ENCODE data around the gene TEPSIN. TPM values are rescaled to one million over a fixed set of nuclear protein-coding genes. Genes with fewer than 3 reads are reported as not detected.

TEPSIN gene
- total RNA-seq, 4 donors from 2014 or later = 19.5 to 31.6 (median 23.5) TPM

DNA sequence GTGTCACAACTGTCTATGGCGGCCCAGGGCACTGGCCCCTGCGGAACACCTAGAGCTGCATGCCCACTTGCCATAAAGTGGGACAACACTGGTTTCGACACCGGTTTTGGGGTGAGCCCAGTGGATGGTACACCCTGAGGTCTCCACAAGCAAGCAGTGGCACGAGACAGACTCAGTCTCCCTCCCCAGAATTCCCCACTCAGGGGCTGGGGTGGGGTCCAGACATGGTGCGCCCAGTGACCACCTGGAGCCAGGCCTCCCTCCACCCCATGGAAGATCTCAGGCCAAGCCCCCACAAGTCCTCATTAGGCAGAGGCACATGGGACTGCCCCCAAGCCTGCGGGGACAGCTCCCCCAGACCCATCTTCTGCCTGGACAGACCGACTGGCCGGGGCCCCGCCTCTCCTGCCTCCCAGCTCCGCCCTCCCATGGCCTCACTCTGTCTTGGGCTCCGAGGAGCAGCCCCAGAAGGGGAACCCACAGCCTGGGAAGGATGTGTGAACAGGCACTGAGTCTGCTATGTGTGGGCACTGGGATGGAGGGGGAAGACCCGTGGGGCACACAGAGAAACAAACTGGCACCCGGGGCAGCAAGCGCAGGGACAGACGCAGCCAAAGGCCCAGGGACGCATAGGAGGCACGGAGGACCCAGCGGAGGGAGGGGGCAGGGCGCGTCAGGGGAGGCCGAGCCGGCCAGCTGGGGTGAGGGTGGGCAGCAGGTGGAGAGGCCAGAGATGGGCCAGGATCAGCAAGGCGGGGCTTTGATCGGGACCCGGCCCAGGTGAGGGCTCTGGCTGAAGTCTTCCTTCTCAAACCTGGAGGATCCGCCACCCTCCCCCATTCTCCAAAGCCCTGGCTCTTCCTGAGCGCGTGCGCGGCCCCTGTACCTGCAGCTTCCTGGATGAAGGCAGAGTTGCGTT, 2.8 kb downstream of the TEPSIN start:
- DNase-seq (ENCODE audit: extremely low spot score) = no peak
- Histone ChIP-seq H3K4me1 (peaks cover 18 to 53% (median 44%) of the 10 kb centered on the region in 4 donors), H3K9me3 (no peaks in the 10 kb centered on the region), H3K36me3 (peaks cover 20 to 56% (median 45%) of the 10 kb centered on the region in 4 donors), H3K4me3 (no peak overlapping the region), H3K27ac (replicated peaks in 1 of 4) (no peak overlapping the region), H3K27me3 (no peaks in the 10 kb centered on the region)
- TF ChIP-seq POLR2A (IDR thresholded peaks at IDR 0.05; ENCODE audit: low read depth) (no peak), EP300 (IDR thresholded peaks at IDR 0.05) (no peak), POLR2AphosphoS5 (IDR thresholded peaks at IDR 0.05) (no peak), CTCF (IDR thresholded peaks at IDR 0.05) (no peak)
- intact Hi-C loops (cut with DNase I) = no loop called here
- 91% methylated on average over 20 of the region's 32 CpGs for WGBS

- no peak for DNase-seq (ENCODE audit: extremely low spot score)
- WGBS = 78% methylated on average over 15 of the region's 26 CpGs
- TF ChIP-seq POLR2A (IDR thresholded peaks at IDR 0.05; ENCODE audit: low read depth) = no peak
- no peak for TF ChIP-seq POLR2AphosphoS5 (IDR thresholded peaks at IDR 0.05)
- TF ChIP-seq CTCF (IDR thresholded peaks at IDR 0.05) = no peak
- TF ChIP-seq EP300 (IDR thresholded peaks at IDR 0.05) = no peak
- Histone ChIP-seq H3K4me1 (peaks cover 17 to 44% (median 36%) of the 10 kb centered on the region in 4 donors), H3K9me3 (no peaks in the 10 kb centered on the region), H3K27ac (replicated peaks in 1 of 4) (no peak overlapping the region), H3K36me3 (peaks cover 26 to 64% (median 53%) of the 10 kb centered on the region in 4 donors), H3K4me3 (no peak overlapping the region), H3K27me3 (no peaks in the 10 kb centered on the region)
- intact Hi-C loops (cut with DNase I) = no loop called here
These were observed 3.7 kb downstream of the TEPSIN start for GRCh38 chr17:81234940-81235821.

DNA sequence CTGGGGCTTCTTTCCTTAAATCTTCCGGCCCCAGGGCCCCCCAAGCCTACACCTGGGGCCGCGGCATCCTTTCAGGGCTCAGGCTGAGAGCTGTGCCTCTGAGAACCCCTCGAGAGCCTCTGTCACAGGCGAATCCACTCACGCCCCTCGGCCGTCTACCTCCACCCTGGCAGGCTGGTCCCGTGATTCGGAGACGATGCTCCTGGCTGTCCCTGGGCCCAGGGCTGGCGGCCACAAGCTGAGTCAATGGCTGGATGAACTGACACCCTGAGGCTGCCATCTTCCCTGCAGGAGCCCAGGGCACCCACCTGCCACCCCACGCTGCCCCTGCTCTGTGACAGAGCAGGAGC, 4.4 kb downstream of the TEPSIN start:
- TF ChIP-seq CTCF (IDR thresholded peaks at IDR 0.05) (no peak), POLR2A (IDR thresholded peaks at IDR 0.05; ENCODE audit: low read depth) (no peak), POLR2AphosphoS5 (IDR thresholded peaks at IDR 0.05) (no peak), EP300 (IDR thresholded peaks at IDR 0.05) (no peak)
- intact Hi-C loops (cut with DNase I) = no loop called here
- H3K4me1 ChIP-seq = peaks cover 11 to 37% (median 29%) of the 10 kb centered on the region in 4 donors
- H3K9me3 ChIP-seq = no peaks in the 10 kb centered on the region
- no peaks in the 10 kb centered on the region for H3K27me3 ChIP-seq
- H3K27ac ChIP-seq (replicated peaks in 1 of 4) = no peak overlapping the region
- 91% methylated on average over 9 of the region's 13 CpGs for WGBS
- peaks cover 29 to 71% (median 60%) of the 10 kb centered on the region in 4 donors for H3K36me3 ChIP-seq
- H3K4me3 ChIP-seq = no peak overlapping the region
- DNase-seq (ENCODE audit: extremely low spot score) = no peak

- Histone ChIP-seq H3K4me1 (peaks cover 11 to 36% (median 29%) of the 10 kb centered on the region in 4 donors), H3K4me3 (no peak overlapping the region), H3K27ac (replicated peaks in 1 of 4) (no peak overlapping the region), H3K27me3 (no peaks in the 10 kb centered on the region), H3K9me3 (no peaks in the 10 kb centered on the region), H3K36me3 (peaks cover 29 to 76% (median 65%) of the 10 kb centered on the region in 4 donors)
- intact Hi-C loops (cut with DNase I) = no loop called here
- TF ChIP-seq POLR2A (IDR thresholded peaks at IDR 0.05; ENCODE audit: low read depth) (no peak), EP300 (IDR thresholded peaks at IDR 0.05) (no peak), POLR2AphosphoS5 (IDR thresholded peaks at IDR 0.05) (no peak), CTCF (IDR thresholded peaks at IDR 0.05) (no peak)
- WGBS = 89% methylated on average over 18 of the region's 21 CpGs
- DNase-seq (ENCODE audit: extremely low spot score) = no peak
These were observed 4.9 kb downstream of the TEPSIN start for GRCh38 chr17:81233811-81234505.

Data from esophagus muscularis mucosa (tissue), 4 donors.